Karpas-422 (cell line): ENCODE results near the gene TMEM187. TPM values are rescaled to one million over a fixed set of nuclear protein-coding genes. Genes with fewer than 3 reads are reported as not detected.

ENCODE experiments used
- DNase-seq: peaks from one replicate; pipeline ENCODE4 v3.0.0-alpha.2; 2015
- H2AFZ ChIP-seq: fragments of 200-600 bp; sonication (generic); 2 replicates; pipeline ENCODE4 v1.6.1; 2014; ENCODE audit warnings: antibody characterized with exemption, low read length, mixed read lengths
- H3K27ac ChIP-seq: fragments of 200-600 bp; sonication (generic); 2 replicates; pipeline ENCODE4 v1.5.1; 2014; ENCODE audit warnings: mild to moderate bottlenecking, low read length, moderate library complexity
- H3K27me3 ChIP-seq: fragments of 200-600 bp; sonication (generic); 2 replicates; pipeline ENCODE4 v1.6.1; 2014; ENCODE audit warnings: low read length, mixed read lengths
- H3K36me3 ChIP-seq: fragments of 200-600 bp; sonication (generic); 2 replicates; pipeline ENCODE4 v1.6.1; 2014; ENCODE audit warnings: low read length, mixed read lengths; ENCODE audit not compliant: insufficient read depth
- H3K4me1 ChIP-seq: fragments of 200-600 bp; sonication (generic); 2 replicates; pipeline ENCODE4 v1.6.1; 2014; ENCODE audit warnings: mild to moderate bottlenecking, low read length, mixed read lengths
- H3K4me2 ChIP-seq: fragments of 200-600 bp; sonication (generic); 2 replicates; pipeline ENCODE4 v1.6.1; 2014; ENCODE audit warnings: low read length, low read depth, mild to moderate bottlenecking; ENCODE audit not compliant: poor library complexity, severe bottlenecking
- H3K4me3 ChIP-seq: fragments of 200-600 bp; sonication (generic); 2 replicates; pipeline ENCODE4 v1.5.1; 2014; ENCODE audit warnings: mild to moderate bottlenecking, antibody characterized with exemption, low read length, mixed read lengths
- H3K79me2 ChIP-seq: fragments of 200-600 bp; sonication (generic); 2 replicates; pipeline ENCODE4 v1.6.1; 2014; ENCODE audit warnings: mild to moderate bottlenecking, low read length, mixed read lengths
- H3K9ac ChIP-seq: fragments of 200-600 bp; sonication (generic); 2 replicates; pipeline ENCODE4 v1.6.0; 2014; ENCODE audit warnings: low read length
- H3K9me2 ChIP-seq: fragments of 200-600 bp; sonication (generic), shearing (Covaris generic); replicated peaks from 2 replicates; pipeline ENCODE4 v1.6.0; 2014; ENCODE audit warnings: mild to moderate bottlenecking, low read length, moderate library complexity; ENCODE audit not compliant: insufficient read depth
- H3K9me3 ChIP-seq: fragments of 300-700, 200-600 bp; sonication (generic); 2 replicates; pipeline ENCODE4 v1.6.1; 2014; ENCODE audit warnings: low read length, mixed read lengths
- H4K20me1 ChIP-seq: fragments of 200-600 bp; sonication (generic); 2 replicates; pipeline ENCODE4 v1.6.1; 2014; ENCODE audit warnings: mild to moderate bottlenecking, antibody characterized with exemption, low read length, low read depth; ENCODE audit not compliant: insufficient read depth
- total RNA-seq: library from RNA; depleted of rRNA; stranded (reverse); fragments of >200 nt; shearing (Covaris generic); gene quantifications from 2 replicates; pipeline ENCODE4 v1.2.3, GENCODE V29; 2014; ENCODE audit warnings: low replicate concordance

The TMEM187 gene
- total RNA-seq, 1 experiment from 2014 or later, result 1.5 TPM

DNA sequence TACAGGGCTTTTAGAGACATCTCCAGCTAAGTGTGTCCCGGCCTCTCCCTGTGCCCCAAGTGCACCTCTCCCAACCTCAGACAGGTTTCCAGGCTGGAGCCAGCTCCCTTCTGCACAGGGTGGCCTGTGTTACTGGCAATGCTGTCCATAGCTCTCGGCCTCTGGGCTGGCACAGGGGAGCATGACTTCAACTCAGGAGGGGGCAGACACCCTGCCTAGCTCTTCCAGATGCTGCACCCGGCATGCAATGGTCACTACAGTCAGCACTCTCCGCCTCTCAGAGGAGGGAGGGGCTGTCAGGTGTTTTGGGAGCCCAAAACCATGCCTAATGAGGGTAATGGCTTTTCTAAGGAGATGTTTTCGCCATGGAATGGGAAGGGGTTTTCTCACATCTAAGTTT, 49.6 kb downstream of the TMEM187 start:
- no peaks in the 10 kb centered on the region for H3K27me3 ChIP-seq
- H3K4me1 ChIP-seq, result peaks cover 33% of the 10 kb centered on the region
- H3K4me2 ChIP-seq, result peak overlapping the region; percentile 73
- H3K27ac ChIP-seq, result no peak overlapping the region
- H3K9me2 ChIP-seq, result no peaks in the 10 kb centered on the region
- no peaks in the 10 kb centered on the region for H4K20me1 ChIP-seq
- no peaks in the 10 kb centered on the region for H3K9me3 ChIP-seq
- no peak for DNase-seq
- no peak overlapping the region for H2AFZ ChIP-seq
- 0 out of 2 replicates have a peak overlapping the region, but pooled peaks have one; percentile 18 for H3K9ac ChIP-seq
- H3K79me2 ChIP-seq, result peaks cover 19% of the 10 kb centered on the region
- no peaks in the 10 kb centered on the region for H3K36me3 ChIP-seq
- H3K4me3 ChIP-seq, result no peak overlapping the region

DNA sequence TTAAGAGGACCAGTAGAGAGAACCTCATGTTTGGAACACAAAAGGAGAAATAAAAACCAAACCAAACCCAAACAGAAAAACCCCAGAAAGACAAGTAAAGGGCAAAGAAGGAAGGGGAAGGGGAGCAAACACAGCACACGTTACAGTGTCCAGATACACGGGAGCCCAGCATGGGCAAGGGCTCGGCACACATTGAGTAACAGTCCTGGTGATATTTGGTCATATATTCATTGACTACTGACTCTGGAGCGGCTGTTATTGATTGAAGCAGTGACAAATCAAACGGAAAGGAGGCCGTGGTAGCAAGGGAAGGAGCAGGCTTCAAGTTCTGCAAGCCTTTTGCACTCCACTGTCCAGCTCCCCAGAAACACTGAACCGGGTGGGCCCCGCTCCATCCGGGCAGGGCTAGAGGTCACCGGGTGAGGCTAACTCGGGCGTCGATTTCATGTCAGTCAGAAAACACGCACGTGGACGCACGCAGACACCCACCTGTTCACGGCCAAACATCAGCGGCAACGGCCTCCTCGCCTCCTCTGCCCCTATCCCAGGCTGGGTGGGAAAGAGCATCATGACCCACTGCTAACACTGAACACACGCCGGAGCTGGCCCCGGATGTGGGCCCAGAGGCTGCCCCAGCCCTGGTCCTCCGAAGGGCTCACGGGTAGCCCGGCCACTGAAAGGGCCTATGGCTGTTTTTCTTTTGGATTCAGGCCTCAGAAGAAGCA, 50.9 kb downstream of the TMEM187 start:
- Histone ChIP-seq H3K4me3 (no peak overlapping the region), H2AFZ (no peak overlapping the region), H3K36me3 (no peaks in the 10 kb centered on the region), H3K4me1 (peaks cover 26% of the 10 kb centered on the region), H3K9me2 (no peaks in the 10 kb centered on the region), H3K4me2 (no peak overlapping the region), H3K27ac (no peak overlapping the region), H4K20me1 (no peaks in the 10 kb centered on the region), H3K79me2 (peaks cover 10% of the 10 kb centered on the region), H3K9me3 (no peaks in the 10 kb centered on the region), H3K27me3 (no peaks in the 10 kb centered on the region), H3K9ac (no peak overlapping the region)
- DNase-seq, result no peak

DNA sequence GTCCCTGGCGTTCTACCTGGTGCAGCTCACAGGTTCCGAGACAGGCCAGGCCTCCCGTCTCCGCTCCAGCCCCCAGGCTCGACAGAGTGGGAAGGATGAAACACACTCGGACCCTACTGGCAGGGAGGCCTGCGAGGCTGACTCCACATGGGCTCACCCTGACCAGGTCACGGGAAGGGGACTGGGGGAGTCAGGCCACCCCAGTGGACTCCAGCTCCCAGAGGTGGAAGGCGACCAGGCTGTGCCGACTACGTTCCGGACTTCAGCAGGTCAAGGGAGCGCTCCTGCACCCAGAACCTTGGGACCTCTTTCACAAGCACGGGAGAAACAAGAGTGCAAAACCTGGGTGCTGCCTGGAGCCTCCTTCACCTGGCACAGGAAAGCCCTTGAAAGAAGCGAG, 51.7 kb downstream of the TMEM187 start:
- H3K4me3 ChIP-seq, result no peak overlapping the region
- no peaks in the 10 kb centered on the region for H3K9me3 ChIP-seq
- no peaks in the 10 kb centered on the region for H3K9me2 ChIP-seq
- H3K27me3 ChIP-seq, result no peaks in the 10 kb centered on the region
- H3K79me2 ChIP-seq, result peaks cover 2% of the 10 kb centered on the region; the same call in 1 of the 2 replicates
- no peak overlapping the region for H2AFZ ChIP-seq
- peaks cover 26% of the 10 kb centered on the region for H3K4me1 ChIP-seq
- no peak for DNase-seq
- H3K4me2 ChIP-seq, result no peak overlapping the region
- no peak overlapping the region for H3K9ac ChIP-seq
- H4K20me1 ChIP-seq, result no peaks in the 10 kb centered on the region
- no peak overlapping the region for H3K27ac ChIP-seq
- H3K36me3 ChIP-seq, result no peaks in the 10 kb centered on the region

- no peak for DNase-seq
- H3K27me3 ChIP-seq, result no peaks in the 10 kb centered on the region
- no peaks in the 10 kb centered on the region for H3K79me2 ChIP-seq
- H4K20me1 ChIP-seq, result no peaks in the 10 kb centered on the region
- H3K9ac ChIP-seq, result no peak overlapping the region
- no peaks in the 10 kb centered on the region for H3K9me2 ChIP-seq
- no peaks in the 10 kb centered on the region for H3K36me3 ChIP-seq
- no peak overlapping the region for H3K27ac ChIP-seq
- H2AFZ ChIP-seq, result no peak overlapping the region
- H3K4me3 ChIP-seq, result no peak overlapping the region
- no peak overlapping the region for H3K4me2 ChIP-seq
- no peaks in the 10 kb centered on the region for H3K9me3 ChIP-seq
- H3K4me1 ChIP-seq, result peaks cover 26% of the 10 kb centered on the region
Observed at GRCh38 chrX:154025230-154025629, 52.7 kb downstream of the TMEM187 start.

- no peak for DNase-seq
- Histone ChIP-seq H3K4me1 (peaks cover 17% of the 10 kb centered on the region), H3K79me2 (no peaks in the 10 kb centered on the region), H3K27ac (no peak overlapping the region), H3K9me3 (no peaks in the 10 kb centered on the region), H3K4me2 (no peak overlapping the region), H3K9me2 (no peaks in the 10 kb centered on the region), H3K9ac (no peak overlapping the region), H3K36me3 (no peaks in the 10 kb centered on the region), H2AFZ (no peak overlapping the region), H4K20me1 (no peaks in the 10 kb centered on the region), H3K27me3 (no peaks in the 10 kb centered on the region), H3K4me3 (no peak overlapping the region)
Observed at GRCh38 chrX:154026136-154027021, 53.8 kb downstream of the TMEM187 start.

GRCh38 chrX:154027022-154027402, 54.5 kb downstream of the TMEM187 start:
- Histone ChIP-seq H3K36me3 (no peaks in the 10 kb centered on the region), H2AFZ (no peak overlapping the region), H3K9me3 (no peaks in the 10 kb centered on the region), H3K4me2 (no peak overlapping the region), H3K9me2 (no peaks in the 10 kb centered on the region), H4K20me1 (no peaks in the 10 kb centered on the region), H3K9ac (no peak overlapping the region), H3K27ac (no peak overlapping the region), H3K4me1 (peaks cover 10% of the 10 kb centered on the region), H3K79me2 (no peaks in the 10 kb centered on the region), H3K4me3 (no peak overlapping the region), H3K27me3 (no peaks in the 10 kb centered on the region)
- DNase-seq, result no peak

- H3K79me2 ChIP-seq, result no peaks in the 10 kb centered on the region
- peaks cover under 1% of the 10 kb centered on the region; the same call in 1 of the 2 replicates for H3K4me1 ChIP-seq
- no peaks in the 10 kb centered on the region for H3K27me3 ChIP-seq
- H3K4me2 ChIP-seq, result no peak overlapping the region
- no peak overlapping the region for H3K27ac ChIP-seq
- H2AFZ ChIP-seq, result no peak overlapping the region
- no peak for DNase-seq
- no peak overlapping the region for H3K9ac ChIP-seq
- H3K9me2 ChIP-seq, result no peaks in the 10 kb centered on the region
- no peaks in the 10 kb centered on the region for H4K20me1 ChIP-seq
- no peaks in the 10 kb centered on the region for H3K9me3 ChIP-seq
- no peaks in the 10 kb centered on the region for H3K36me3 ChIP-seq
- H3K4me3 ChIP-seq, result no peak overlapping the region
Observed at GRCh38 chrX:154027986-154028385, 55.4 kb downstream of the TMEM187 start.

- no peaks in the 10 kb centered on the region for H4K20me1 ChIP-seq
- H3K4me2 ChIP-seq, result no peak overlapping the region
- H3K27ac ChIP-seq, result no peak overlapping the region
- no peaks in the 10 kb centered on the region; the same call in 1 of the 2 replicates for H3K79me2 ChIP-seq
- no peaks in the 10 kb centered on the region for H3K36me3 ChIP-seq
- H3K27me3 ChIP-seq, result no peaks in the 10 kb centered on the region
- H3K9me3 ChIP-seq, result no peaks in the 10 kb centered on the region
- no peaks in the 10 kb centered on the region for H3K9me2 ChIP-seq
- H3K4me3 ChIP-seq, result no peak overlapping the region
- H2AFZ ChIP-seq, result no peak overlapping the region
- H3K9ac ChIP-seq, result no peak overlapping the region
- DNase-seq, result no peak
- H3K4me1 ChIP-seq, result no peaks in the 10 kb centered on the region
Observed at GRCh38 chrX:154028502-154029184, 56.1 kb downstream of the TMEM187 start.
